Heart left ventricle (tissue), 13 donors: ENCODE data around the gene ADAMTS1.

Source experiments
- POLR2A ChIP-seq, 2 donors: fragments of 450-650 bp; IDR thresholded peaks; one replicate each; pipeline ENCODE4 v1.6.1; 2017; ENCODE audit warnings: antibody characterized with exemption in 2 of 2, mild to moderate bottlenecking in 2 of 2, moderate library complexity in 2 of 2
- TF ChIP-seq, protein P1 (sequence below), 12 donors: fragments of 200-600 bp; sonication (generic) in 4 of 12; IDR thresholded peaks; one replicate each; pipeline versions ENCODE4 v1.5.0 to v1.8.0; 2018 to 2022; ENCODE audit warnings: antibody characterized with exemption in 12 of 12, mild to moderate bottlenecking in 5 of 12
- donor health status: ischemic (EF 13 %, LVEDD 7.1; RV severe dilation, severe dysfunction).
- donor health status: DM: no; HTN: yes; CAD: no.
- donor health status: DM: no; HTN: no; CAD: no.
- donor health status: ischemic (EF 25% LVEDD 6.9; RV normal size, moderate dysfunction).
- donor health status: ischemic (EF 25% LVEDD 5.7; RV mildly dilated, moderate dysfunction).
- donor health status: ischemic (EF 35%, LVEDD 5.7; RV mildly dilated, moderate dysfunction).
- donor health status: nonischemic (EF 11% LVEDD 7.7; RV severe dilation, severe dysfunction).
- donor health status: DM: yes; HTN: yes; CAD: no.
- donor health status: PGD.
- donor health status: ischemic (EF 29% LVEDD 5.4; RV normal size, mild dysfunction).
- donor health status: nonischemic (EF 23%, LVEDD 6.1; RV moderate dilation, normal function).

DNA sequence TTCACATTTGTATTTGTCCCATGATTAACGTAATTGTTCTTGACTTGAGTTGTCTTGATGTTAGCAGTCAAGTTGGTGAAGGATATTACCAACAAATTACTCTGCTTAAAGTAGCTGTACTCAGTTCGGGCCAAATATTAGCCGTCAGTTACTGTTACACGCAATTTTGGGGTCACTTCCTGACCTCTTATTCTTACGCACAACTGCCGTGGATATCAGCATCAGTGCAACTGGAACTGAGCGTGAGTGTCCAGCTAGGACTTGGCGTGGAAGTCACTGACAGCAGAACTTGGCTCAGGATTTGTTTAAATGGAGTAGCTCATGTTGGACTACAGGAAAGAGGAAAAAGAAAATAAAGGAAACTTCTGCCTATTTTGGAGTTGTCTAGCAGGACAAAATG, 56.4 kb downstream of the ADAMTS1 start:
- TF ChIP-seq, protein P1, sequence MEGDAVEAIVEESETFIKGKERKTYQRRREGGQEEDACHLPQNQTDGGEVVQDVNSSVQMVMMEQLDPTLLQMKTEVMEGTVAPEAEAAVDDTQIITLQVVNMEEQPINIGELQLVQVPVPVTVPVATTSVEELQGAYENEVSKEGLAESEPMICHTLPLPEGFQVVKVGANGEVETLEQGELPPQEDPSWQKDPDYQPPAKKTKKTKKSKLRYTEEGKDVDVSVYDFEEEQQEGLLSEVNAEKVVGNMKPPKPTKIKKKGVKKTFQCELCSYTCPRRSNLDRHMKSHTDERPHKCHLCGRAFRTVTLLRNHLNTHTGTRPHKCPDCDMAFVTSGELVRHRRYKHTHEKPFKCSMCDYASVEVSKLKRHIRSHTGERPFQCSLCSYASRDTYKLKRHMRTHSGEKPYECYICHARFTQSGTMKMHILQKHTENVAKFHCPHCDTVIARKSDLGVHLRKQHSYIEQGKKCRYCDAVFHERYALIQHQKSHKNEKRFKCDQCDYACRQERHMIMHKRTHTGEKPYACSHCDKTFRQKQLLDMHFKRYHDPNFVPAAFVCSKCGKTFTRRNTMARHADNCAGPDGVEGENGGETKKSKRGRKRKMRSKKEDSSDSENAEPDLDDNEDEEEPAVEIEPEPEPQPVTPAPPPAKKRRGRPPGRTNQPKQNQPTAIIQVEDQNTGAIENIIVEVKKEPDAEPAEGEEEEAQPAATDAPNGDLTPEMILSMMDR (IDR thresholded peaks at IDR 0.05), result no peak
- TF ChIP-seq POLR2A (IDR thresholded peaks at IDR 0.05), result no peak
